Measurements from ENCODE around the gene C10orf62.

The C10orf62 gene

DNA sequence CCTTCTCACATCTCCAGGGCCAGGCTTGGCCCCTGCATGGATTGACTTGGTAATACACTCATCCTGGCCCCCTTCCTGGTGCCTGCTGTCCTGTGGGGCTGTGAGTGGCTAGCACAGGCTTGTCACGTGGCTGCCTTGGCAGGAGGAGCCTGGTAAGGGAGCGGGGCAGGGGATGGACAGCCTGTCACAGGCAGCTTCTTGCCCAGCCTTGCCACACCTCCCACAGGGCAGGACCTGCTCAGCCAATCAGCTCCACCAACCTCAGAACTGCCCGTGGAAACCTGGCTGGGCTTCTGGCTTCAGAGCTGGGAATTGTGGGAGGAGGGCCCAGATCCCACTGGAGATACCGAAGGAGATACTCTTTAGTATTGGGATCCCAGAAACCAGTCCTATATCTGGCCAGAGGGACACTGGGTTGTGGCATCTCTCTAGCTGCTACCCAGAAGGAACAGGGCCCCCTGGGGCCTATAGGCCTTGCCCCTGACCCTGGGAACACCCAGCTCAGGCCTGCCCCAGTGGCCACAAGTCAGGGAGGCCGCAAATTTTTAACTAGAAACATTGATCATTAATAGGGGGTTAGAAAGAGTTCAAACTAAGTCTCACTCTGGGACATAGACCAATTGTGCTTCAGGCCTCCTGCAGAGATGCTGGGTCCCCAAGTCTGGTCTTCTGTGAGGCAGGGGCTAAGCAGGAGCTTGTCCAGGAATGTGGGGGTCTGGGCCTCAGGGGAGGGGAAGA lies 5.3 kb upstream of the C10orf62 start, which contains the start of gene HOGA1:
HOGA1 (plus strand) TSS at position 330 of the 738 bp plus-strand sequence; CDS start at position 645, 315 bp downstream.
- no peak within 1 kb of the TSS for H3K4me3 ChIP-seq (replicated peaks; ENCODE audit: low read depth, low read length)
- no peak for DNase-seq (ENCODE audit: extremely low read depth, low read depth)
- TF ChIP-seq, protein P1, sequence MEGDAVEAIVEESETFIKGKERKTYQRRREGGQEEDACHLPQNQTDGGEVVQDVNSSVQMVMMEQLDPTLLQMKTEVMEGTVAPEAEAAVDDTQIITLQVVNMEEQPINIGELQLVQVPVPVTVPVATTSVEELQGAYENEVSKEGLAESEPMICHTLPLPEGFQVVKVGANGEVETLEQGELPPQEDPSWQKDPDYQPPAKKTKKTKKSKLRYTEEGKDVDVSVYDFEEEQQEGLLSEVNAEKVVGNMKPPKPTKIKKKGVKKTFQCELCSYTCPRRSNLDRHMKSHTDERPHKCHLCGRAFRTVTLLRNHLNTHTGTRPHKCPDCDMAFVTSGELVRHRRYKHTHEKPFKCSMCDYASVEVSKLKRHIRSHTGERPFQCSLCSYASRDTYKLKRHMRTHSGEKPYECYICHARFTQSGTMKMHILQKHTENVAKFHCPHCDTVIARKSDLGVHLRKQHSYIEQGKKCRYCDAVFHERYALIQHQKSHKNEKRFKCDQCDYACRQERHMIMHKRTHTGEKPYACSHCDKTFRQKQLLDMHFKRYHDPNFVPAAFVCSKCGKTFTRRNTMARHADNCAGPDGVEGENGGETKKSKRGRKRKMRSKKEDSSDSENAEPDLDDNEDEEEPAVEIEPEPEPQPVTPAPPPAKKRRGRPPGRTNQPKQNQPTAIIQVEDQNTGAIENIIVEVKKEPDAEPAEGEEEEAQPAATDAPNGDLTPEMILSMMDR (IDR thresholded peaks at IDR 0.05; ENCODE audit: low read depth, low read length, missing control alignments): no peak

DNA sequence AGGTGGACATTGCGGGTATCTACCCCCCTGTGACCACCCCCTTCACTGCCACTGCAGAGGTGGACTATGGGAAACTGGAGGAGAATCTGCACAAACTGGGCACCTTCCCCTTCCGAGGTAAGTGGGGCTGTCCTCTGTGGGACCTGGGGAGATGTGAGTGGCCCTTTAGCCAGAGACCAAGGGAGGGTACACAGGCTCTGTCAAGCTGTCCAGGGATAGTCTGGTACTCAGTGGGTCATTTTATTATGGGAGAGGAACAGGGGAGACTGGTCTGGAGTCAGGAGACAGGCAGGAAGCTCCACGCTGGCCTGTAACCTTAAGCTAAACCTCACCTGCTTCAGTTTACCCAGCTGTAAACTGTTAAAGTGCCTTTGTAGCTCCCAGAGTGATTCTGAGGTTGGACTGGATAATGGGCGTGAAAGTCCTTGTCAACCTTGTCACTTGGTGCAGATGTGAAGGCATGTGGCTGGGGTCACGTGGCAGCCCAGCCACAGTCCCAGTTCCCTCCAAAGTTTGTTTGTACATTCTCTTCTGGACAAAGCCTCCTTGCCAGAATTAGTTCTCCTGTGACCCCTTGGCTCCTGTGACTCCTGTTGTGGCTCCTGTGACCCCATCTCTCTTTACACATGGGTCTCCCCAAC lies 4.6 kb upstream of the C10orf62 start:
- no peak overlapping the region for H3K4me3 ChIP-seq (replicated peaks; ENCODE audit: low read depth, low read length)
- no peak for DNase-seq (ENCODE audit: extremely low read depth, low read depth)
- TF ChIP-seq, protein P1 (IDR thresholded peaks at IDR 0.05; ENCODE audit: low read depth, low read length, missing control alignments): no peak

DNA sequence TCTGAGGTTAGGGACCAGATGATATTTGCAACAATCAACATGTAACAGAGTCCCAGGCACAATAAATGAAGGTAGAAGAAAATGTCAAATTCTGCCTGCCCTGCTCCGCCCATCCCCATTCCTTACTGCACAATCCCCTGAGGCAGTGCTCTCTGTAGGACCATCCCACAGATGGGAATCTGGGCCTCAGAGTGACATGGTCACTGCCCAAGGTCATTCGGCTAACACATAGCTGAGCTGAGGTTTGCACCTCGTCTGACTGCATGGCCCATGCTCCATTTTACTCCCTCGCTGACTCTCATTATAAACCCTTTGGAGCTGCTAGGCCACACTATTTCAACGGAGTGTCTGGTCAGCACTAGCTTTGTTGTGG lies 4.1 kb upstream of the C10orf62 start:
- no peak overlapping the region for H3K4me3 ChIP-seq (replicated peaks; ENCODE audit: low read depth, low read length)
- DNase-seq (ENCODE audit: extremely low read depth, low read depth): no peak
- TF ChIP-seq, protein P1 (IDR thresholded peaks at IDR 0.05; ENCODE audit: low read depth, low read length, missing control alignments): no peak

DNA sequence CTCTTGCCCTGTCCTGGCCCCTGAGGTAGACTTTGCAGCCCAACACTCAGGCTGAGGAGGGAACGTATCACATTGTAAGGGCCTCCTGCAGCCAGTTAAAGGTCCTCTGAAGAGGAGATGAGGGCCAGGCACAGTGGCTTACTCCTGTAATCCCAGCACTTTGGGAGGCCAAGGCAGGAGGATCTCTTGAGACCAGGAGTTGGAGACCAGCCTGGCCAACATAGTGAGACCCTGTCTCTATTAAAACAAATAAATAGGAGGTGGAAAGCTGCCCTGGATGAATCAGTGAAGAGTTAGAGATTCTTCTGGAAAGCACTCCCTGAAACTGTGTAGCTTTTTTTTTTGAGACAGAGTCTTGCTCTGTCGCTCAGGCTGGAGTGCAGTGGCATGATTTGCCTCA lies 2.3 kb upstream of the C10orf62 start:
- DNase-seq (ENCODE audit: extremely low read depth, low read depth): no peak
- H3K4me3 ChIP-seq (replicated peaks; ENCODE audit: low read depth, low read length): no peak overlapping the region
- TF ChIP-seq, protein P1 (IDR thresholded peaks at IDR 0.05; ENCODE audit: low read depth, low read length, missing control alignments): no peak

DNA sequence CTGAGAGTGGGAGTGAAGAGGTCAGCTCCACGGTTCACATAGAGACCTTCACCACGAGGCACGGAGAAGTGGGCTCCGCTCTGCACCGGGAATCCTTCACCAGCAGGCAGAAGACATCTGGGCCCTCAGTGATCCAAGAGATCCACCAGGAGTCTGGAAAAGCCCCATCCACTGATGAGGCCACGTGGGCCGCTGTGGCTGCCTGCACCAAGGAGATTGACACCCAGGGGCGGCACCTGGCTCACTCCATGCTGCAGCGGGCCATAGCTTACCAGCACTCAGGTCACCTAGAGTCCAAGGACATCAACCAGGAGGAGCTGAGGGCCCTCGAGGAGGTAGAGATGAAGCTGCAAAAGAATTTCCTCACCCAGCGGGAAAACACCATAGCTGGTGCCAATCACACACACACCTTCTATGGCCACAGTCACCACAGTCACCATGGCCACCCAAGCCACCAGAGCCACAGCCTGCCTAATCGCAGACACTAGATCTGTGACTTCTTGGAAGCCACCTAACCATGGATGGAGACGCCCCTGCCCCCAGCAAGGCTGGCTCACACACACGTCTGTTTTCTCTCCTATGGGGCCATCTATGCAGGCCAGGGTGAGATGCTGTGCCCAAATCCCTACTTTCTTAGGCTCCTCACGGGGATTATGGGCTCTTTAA lies 694 bp downstream of the C10orf62 start:
- TF ChIP-seq, protein P1 (IDR thresholded peaks at IDR 0.05; ENCODE audit: low read depth, low read length, missing control alignments): no peak
- no peak overlapping the region for H3K4me3 ChIP-seq (replicated peaks; ENCODE audit: low read depth, low read length)
- DNase-seq (ENCODE audit: extremely low read depth, low read depth): no peak

DNA sequence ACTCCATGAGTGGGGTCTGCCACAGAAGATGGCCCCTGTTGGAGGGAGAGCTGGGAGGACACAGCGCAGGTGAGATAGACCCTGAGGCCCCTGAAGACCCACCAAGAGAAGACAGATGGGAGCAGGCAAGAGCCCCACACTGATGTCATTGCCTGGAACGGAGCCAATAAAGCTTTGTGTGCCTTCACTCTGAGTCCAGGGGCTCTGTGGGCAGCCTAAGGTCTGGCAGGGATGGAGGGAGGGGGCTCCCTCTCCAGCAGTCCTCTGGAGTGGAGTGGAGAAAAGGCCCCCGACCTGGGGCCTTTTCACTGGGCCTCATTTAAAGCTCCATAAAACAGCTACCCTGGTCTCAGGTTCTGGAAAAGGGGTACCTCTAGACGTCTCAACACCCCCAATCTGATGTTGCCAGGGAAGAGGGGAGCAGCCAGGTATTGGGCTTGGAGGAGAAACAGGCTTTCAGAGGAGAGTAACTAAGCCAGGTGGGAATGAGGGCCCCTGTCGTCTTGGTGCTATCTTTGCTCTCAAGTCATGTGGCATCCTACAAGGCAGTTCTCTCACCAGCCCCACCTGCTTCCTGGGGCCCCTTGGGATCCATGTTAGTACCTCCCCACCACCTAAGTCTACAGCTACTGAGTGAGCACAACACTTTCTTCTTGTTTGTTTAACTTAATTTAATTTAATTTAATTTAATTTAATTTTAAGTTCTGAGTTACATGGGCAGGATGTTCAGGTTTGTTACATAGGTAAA lies 1.4 kb downstream of the C10orf62 start:
- no peak for DNase-seq (ENCODE audit: extremely low read depth, low read depth)
- TF ChIP-seq, protein P1 (IDR thresholded peaks at IDR 0.05; ENCODE audit: low read depth, low read length, missing control alignments): no peak
- H3K4me3 ChIP-seq (replicated peaks; ENCODE audit: low read depth, low read length): no peak overlapping the region

Measured in HFF-Myc (cell line).